ENCODE results near the gene SLC2A10. TPM values are rescaled to one million over a fixed set of nuclear protein-coding genes. Genes with fewer than 3 reads are reported as not detected.

The SLC2A10 gene
- polyA plus RNA-seq, 1 donor (not counting 4 experiments of a cell fraction or from before 2014, with no cell fraction given), result not detected

DNA sequence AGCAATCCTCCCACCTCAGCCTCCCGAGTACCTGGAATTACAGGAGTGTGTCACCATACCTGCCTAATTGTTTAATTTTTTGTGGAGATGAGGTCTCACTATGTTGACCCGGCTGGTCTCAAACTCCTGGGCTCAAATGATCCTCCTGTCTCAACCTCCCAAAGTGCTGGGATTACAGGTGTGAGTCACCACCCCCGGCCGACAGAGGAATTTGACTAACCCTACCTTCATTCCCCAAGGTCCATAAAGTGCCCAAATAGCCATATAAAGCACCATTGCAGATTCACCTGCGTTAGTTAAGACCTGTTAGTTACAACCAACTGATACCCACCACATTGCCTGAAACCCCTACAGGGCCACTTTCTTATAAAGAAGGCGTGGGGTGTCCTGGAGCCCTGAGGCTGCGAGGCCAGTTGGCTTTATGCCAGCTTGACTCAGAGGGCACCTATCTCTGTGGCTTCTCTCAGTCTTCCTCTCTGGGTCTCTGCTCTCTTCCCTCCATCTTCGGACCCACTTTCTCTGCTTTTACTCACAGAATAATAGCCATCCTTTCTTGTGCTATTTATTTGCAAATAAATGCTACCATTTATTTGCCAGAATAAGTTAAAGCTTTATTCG is 65.6 kb downstream of the SLC2A10 start:
- no peaks in the 10 kb centered on the region for H3K9me3 ChIP-seq (ENCODE audit: control insufficient read depth, low read depth, low read length)
- H3K27ac ChIP-seq (ENCODE audit: control insufficient read depth, insufficient read depth, low read length), result no peak overlapping the region
- H3K9me1 ChIP-seq (ENCODE audit: control insufficient read depth, extremely low read depth, insufficient read depth, low read length), result no peaks in the 10 kb centered on the region
- no peak overlapping the region for H3K4me2 ChIP-seq (ENCODE audit: control insufficient read depth, extremely low read depth, insufficient read depth, low read depth, low read length)
- no peak overlapping the region for H3K9ac ChIP-seq (ENCODE audit: control insufficient read depth, extremely low read depth, insufficient read depth, low read length)
- no peak for FAIRE-seq
- DNase-seq (ENCODE audit: low read depth, low spot score), result no peak
- H3K27me3 ChIP-seq (ENCODE audit: control insufficient read depth, extremely low read depth, insufficient read depth, low read length), result no peaks in the 10 kb centered on the region
- dilution Hi-C loops (cut with MboI; ENCODE audit: extremely low pct_ligation_motif_present, low sequenced_read_pairs), result no loop called here
- no peaks in the 10 kb centered on the region for H4K20me1 ChIP-seq (ENCODE audit: control insufficient read depth, extremely low read depth, insufficient read depth, low read length)
- no peaks in the 10 kb centered on the region for H3K79me2 ChIP-seq (ENCODE audit: control insufficient read depth, insufficient read depth, low read length)
- TF ChIP-seq EZH2 (IDR thresholded peaks at IDR 0.05; ENCODE audit: low read length), result no peak
- TF ChIP-seq, protein P1, sequence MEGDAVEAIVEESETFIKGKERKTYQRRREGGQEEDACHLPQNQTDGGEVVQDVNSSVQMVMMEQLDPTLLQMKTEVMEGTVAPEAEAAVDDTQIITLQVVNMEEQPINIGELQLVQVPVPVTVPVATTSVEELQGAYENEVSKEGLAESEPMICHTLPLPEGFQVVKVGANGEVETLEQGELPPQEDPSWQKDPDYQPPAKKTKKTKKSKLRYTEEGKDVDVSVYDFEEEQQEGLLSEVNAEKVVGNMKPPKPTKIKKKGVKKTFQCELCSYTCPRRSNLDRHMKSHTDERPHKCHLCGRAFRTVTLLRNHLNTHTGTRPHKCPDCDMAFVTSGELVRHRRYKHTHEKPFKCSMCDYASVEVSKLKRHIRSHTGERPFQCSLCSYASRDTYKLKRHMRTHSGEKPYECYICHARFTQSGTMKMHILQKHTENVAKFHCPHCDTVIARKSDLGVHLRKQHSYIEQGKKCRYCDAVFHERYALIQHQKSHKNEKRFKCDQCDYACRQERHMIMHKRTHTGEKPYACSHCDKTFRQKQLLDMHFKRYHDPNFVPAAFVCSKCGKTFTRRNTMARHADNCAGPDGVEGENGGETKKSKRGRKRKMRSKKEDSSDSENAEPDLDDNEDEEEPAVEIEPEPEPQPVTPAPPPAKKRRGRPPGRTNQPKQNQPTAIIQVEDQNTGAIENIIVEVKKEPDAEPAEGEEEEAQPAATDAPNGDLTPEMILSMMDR (optimal IDR thresholded peaks at IDR 0.05 in 1 of 3, IDR thresholded peaks at IDR 0.05 in 1 of 3, conservative IDR thresholded peaks at IDR 0.05 in 1 of 3; ENCODE audit: extremely low read depth in 1 of 3, insufficient read depth in 2 of 3, low read length in 3 of 3), result no peak
- H3K36me3 ChIP-seq (ENCODE audit: control insufficient read depth in 2 of 2, extremely low read depth in 1 of 2, insufficient read depth in 2 of 2, low read length in 2 of 2), result no peaks in the 10 kb centered on the region
- H3K4me1 ChIP-seq (ENCODE audit: control insufficient read depth, extremely low read depth, insufficient read depth, low read length), result no peaks in the 10 kb centered on the region
- H2AFZ ChIP-seq (ENCODE audit: control insufficient read depth, low read length), result no peak overlapping the region
- no peak overlapping the region for H3K4me3 ChIP-seq (ENCODE audit: control insufficient read depth in 2 of 3, extremely low read depth in 1 of 3, insufficient read depth in 2 of 3, low read depth in 1 of 3, low read length in 3 of 3)

DNA sequence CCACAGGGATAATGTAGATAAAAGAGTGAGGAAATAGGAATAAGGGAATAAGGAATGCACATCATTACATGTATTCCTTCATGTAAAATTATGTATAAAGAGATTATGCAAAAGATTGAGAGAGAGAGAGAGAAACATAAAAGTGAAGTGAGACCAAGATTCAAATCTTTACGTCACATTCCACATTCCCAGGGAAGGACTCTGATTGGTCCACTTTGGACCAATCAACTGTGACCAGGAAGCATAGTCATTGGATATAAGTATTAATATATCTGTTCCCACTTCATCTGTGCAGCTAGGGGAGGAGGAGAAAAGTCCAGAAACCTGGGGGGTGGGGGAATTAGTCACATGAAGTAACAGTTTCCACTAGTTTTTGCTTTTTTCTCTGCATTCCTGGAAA is 66.4 kb downstream of the SLC2A10 start:
- Histone ChIP-seq H3K9me3 (ENCODE audit: control insufficient read depth, low read depth, low read length) (no peaks in the 10 kb centered on the region), H3K9ac (ENCODE audit: control insufficient read depth, extremely low read depth, insufficient read depth, low read length) (no peak overlapping the region), H3K9me1 (ENCODE audit: control insufficient read depth, extremely low read depth, insufficient read depth, low read length) (no peaks in the 10 kb centered on the region), H3K4me2 (ENCODE audit: control insufficient read depth, extremely low read depth, insufficient read depth, low read depth, low read length) (no peak overlapping the region), H3K79me2 (ENCODE audit: control insufficient read depth, insufficient read depth, low read length) (no peaks in the 10 kb centered on the region), H3K4me3 (ENCODE audit: control insufficient read depth in 2 of 3, extremely low read depth in 1 of 3, insufficient read depth in 2 of 3, low read depth in 1 of 3, low read length in 3 of 3) (no peak overlapping the region), H4K20me1 (ENCODE audit: control insufficient read depth, extremely low read depth, insufficient read depth, low read length) (no peaks in the 10 kb centered on the region), H3K27me3 (ENCODE audit: control insufficient read depth, extremely low read depth, insufficient read depth, low read length) (no peaks in the 10 kb centered on the region), H3K27ac (ENCODE audit: control insufficient read depth, insufficient read depth, low read length) (no peak overlapping the region), H2AFZ (ENCODE audit: control insufficient read depth, low read length) (no peak overlapping the region), H3K36me3 (ENCODE audit: control insufficient read depth in 2 of 2, extremely low read depth in 1 of 2, insufficient read depth in 2 of 2, low read length in 2 of 2) (no peaks in the 10 kb centered on the region), H3K4me1 (ENCODE audit: control insufficient read depth, extremely low read depth, insufficient read depth, low read length) (no peaks in the 10 kb centered on the region)
- no peak for TF ChIP-seq EZH2 (IDR thresholded peaks at IDR 0.05; ENCODE audit: low read length)
- TF ChIP-seq, protein P1 (optimal IDR thresholded peaks at IDR 0.05 in 1 of 3, IDR thresholded peaks at IDR 0.05 in 1 of 3, conservative IDR thresholded peaks at IDR 0.05 in 1 of 3; ENCODE audit: extremely low read depth in 1 of 3, insufficient read depth in 2 of 3, low read length in 3 of 3), result no peak
- FAIRE-seq (no peak), DNase-seq (ENCODE audit: low read depth, low spot score) (no peak)
- dilution Hi-C loops (cut with MboI; ENCODE audit: extremely low pct_ligation_motif_present, low sequenced_read_pairs), result no loop called here

Measured in keratinocyte (primary cell).